ENCODE data around the gene CCDC13. TPM values are rescaled to one million over a fixed set of nuclear protein-coding genes. Genes with fewer than 3 reads are reported as not detected.

The CCDC13 gene
- polyA plus RNA-seq, 4 donors, result 2.6 to 4.1 (median 3.3) TPM

- DNase-seq (ENCODE audit: low read depth in 4 of 4, low spot score in 2 of 4), result no peak
Measured at GRCh38 chr3:42801048-42801620, 28.1 kb upstream of the CCDC13 start.

DNA sequence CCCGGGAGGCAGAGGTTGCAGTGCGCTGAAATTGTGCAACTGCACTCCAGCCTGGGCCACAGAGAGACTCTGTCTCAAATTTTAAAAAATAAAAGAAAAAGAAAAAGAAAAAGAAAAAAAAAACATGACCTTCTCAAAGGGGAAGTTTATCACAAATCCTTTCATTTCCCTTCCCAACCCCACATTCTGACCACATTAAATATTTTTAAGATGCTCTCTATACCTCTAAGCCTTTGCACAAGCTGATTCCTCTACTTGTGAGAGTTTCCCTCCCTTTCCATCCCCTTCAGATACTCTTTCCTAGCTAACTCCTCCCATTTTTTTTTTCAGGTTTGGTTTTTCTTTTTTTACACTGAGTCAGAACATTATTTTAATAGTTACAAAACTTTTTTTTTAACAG, 27.2 kb upstream of the CCDC13 start:
- no peak for DNase-seq (ENCODE audit: low read depth in 4 of 4, low spot score in 2 of 4)

DNA sequence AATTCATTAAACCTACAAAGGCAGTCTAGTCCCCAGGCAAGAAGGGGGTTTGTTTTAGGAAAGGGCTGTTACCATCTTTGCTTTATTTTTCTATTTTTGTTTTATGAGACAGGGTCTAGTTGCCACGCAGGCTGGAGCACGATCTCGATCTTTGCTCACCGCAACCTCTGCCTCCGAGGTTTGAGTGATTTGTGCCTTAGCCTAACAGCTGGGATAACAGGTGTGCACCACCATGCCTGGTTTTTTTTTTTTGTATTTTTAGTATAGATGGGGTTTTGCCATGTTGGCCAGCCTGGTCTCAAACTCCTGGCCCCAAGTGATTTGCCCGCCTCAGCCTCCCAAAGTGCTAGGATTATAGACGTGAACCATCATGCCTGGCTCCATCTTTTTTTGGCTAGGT, 26.3 kb upstream of the CCDC13 start:
- DNase-seq (ENCODE audit: low read depth in 4 of 4, low spot score in 2 of 4), result no peak

DNA sequence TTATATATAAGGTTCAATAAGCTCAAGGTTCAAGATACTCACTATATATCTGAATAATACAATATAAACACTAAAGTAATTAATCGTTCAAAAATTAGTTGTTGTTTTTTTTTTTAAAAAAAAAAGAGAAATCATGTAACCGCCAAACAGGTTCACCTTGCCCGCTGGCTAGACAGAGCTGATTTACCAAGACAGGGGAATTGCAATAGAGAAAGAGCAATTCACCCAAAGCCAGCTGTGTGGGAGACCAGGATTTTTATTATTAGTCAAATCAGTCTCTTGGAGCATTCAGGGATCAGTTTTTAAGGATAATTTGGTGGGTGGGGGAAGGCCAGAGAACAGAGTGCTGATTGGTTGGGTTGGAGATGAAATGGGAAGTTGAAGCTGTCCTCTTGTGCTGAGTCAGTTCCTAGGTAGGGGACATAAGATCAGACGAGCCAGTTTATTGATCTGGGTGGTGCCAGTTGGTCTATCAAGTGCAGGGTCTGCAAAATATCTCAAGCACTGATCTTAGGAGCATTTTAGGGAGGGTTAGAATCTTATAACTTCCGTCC, 23.4 kb upstream of the CCDC13 start:
- no peak for DNase-seq (ENCODE audit: low read depth in 4 of 4, low spot score in 2 of 4)

DNA sequence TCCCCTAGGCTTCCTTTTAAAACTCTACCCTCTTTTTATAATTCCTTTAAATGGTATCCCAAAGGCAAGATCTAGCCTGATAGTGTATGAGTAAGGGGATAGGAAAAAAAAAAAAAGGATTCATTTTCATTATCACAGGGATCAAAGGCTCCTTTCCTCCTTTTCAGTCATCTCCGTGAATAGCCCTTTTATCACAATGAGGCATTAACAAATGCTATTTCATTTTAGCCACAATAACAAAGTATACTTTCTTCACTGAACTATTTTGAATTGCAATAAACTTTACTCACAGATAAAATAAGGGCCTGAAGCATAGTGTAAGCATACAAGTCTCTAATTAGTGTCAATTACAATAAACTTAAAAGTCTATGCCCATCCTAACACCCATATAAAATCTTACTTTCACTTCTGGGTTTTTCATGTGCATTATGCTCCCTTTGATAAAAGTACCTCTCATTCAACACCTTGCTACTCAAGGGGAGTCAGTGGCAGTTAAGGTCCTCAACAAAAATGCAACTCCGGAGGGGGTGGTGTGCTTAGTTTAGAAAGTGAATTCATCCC, 22.6 kb upstream of the CCDC13 start:
- no peak for DNase-seq (ENCODE audit: low read depth in 4 of 4, low spot score in 2 of 4)

DNA sequence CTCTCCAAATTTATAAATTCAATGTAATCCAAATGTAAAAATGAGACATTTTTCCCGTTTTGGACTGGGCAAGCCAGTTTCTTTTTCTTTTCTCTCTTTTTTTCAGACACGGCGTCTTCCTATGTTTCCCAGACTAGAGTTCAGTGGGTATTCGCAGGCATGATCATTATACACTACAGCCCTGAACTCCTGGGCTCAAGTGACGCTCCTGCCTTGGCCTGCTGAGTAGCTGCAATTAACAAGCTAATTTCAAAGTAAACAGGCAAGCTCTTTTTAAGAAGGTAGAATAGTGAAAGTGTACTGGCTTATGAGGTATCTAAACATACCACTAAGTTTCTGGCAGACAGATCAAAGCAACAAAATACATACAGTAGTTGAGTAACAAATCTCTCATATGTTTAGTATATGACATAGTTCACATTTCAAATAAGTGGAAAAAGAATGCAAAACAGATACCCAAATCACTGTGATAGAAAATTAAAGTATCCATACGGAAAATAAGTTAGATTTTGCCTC, 17.7 kb upstream of the CCDC13 start:
- DNase-seq (ENCODE audit: low read depth in 4 of 4, low spot score in 2 of 4), result no peak

DNA sequence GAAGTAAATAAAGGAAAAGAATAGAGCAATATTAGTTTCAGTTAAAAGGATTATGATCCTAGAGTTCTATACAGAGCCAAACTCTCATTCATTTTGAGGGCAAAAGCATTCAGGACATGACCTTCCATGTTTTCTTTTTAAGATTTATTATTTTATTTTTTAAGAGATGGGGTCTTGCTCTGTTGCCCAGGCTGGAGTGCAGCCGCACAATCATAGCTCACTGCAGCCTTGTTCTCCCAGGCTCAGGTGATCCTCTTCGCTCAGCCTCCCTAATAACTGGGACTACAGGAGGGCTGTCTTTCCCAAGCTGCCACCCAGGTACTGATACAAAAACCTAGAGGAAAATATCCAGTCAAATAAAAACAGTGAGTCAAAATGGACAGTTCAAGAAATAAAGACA, 13.6 kb upstream of the CCDC13 start:
- no peak for DNase-seq (ENCODE audit: low read depth in 4 of 4, low spot score in 2 of 4)

DNA sequence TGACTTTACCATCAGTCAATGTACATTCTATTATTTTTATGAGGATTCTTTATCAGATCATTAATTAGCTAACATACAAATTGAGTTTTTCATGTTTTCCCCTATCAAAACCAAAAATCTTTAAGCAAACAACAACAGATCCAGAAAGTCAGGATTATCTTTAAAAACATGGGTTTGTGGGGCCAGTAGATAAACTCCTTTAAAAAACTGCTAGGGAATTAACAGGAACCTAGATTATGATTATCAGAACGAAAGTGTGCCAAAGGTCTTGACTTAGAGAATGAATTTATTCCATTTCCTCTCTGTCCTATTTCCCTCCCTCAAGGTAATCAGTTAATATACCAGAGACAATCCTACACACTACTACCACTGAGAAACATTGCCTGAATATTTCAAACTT, 13.2 kb upstream of the CCDC13 start:
- DNase-seq (ENCODE audit: low read depth in 4 of 4, low spot score in 2 of 4), result no peak

DNA sequence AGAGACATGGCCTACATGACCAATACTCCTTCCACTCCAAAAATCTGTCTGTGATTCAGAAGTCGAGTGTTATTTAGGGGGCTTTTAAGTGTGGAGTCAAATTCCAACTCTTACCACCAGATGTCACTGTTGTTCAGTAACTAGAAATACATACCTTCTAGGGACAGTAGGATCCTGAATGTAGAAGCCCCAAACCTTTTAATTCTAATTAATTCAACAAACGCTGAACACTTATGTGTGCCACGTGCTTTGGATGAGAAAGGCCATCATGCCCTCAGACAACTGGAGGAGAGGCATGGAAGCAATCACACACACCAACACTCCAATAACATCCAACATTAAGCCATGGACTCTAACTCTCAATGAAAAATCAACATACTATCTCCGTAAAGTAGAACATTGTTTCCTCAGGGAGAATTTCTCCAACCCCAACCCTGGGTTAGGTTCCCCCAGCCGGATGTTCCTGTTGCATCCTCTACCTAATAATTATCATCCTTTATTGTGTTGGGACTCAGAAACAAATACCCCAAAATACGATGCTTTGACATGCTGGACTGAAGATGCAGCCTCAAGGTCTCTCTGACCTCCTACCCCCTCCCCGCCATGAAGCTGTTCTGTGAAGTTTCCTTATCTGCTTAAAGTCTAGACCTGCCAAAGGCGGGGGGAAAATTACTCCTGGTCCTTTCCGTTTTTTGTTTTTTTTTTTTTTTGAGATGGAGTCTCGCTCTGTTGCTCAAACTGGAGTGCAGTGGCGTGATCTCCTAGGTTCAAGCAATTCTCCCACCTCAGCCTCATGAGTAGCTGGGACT, 8.0 kb upstream of the CCDC13 start:
- DNase-seq (ENCODE audit: low read depth in 4 of 4, low spot score in 2 of 4), result peak in 2 of 4 donors; percentile 56 to 69

DNA sequence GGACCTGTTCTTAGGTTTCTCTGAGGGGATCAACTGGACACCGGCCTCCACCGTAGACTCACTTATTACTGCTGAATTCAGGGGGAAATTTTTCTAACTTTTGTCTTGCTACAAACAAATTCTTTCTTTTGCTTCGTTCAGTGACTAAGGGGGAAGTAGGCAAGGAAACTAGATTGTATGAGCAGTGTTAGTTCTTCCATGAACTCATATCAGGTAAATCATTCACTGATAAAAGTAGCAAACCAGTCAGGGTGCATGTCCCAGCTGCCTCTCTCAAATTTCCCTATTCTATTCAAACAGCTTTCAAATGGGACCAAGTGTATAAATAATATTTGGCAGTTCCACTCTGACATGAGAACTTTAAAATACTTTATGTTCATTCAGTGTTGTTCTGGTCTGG, 7.3 kb upstream of the CCDC13 start:
- no peak for DNase-seq (ENCODE audit: low read depth in 4 of 4, low spot score in 2 of 4)

GRCh38 chr3:42778644-42779043, 5.6 kb upstream of the CCDC13 start:
- DNase-seq (ENCODE audit: low read depth in 4 of 4, low spot score in 2 of 4), result no peak

- no peak for DNase-seq (ENCODE audit: low read depth in 4 of 4, low spot score in 2 of 4)
Measured at GRCh38 chr3:42773409-42773751, 327 bp upstream of the CCDC13 start.

DNA sequence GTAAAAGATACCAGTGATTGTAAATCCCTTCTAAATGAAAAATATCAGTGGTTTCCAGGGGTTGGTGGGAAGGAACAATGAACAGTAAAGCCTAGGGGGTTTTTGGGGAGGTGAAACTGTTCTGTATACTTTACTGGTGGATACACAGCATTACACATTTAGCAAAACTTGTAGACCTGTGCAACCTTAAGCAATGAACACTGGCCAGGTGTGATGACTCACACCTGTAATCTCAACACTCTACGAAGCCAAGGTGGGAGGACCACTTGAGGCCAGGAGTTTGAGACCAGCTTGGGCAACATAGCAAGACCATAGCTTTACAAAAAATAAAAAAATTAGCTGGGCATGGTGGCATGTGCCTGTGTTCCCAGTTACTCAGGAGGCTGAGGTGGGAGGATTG, 1.8 kb downstream of the CCDC13 start:
- DNase-seq (ENCODE audit: low read depth in 4 of 4, low spot score in 2 of 4), result no peak

- no peak for DNase-seq (ENCODE audit: low read depth in 4 of 4, low spot score in 2 of 4)
Measured at GRCh38 chr3:42769477-42770131, 3.4 kb downstream of the CCDC13 start.

GRCh38 chr3:42764561-42765295, 8.3 kb downstream of the CCDC13 start:
- no peak for DNase-seq (ENCODE audit: low read depth in 4 of 4, low spot score in 2 of 4)

DNA sequence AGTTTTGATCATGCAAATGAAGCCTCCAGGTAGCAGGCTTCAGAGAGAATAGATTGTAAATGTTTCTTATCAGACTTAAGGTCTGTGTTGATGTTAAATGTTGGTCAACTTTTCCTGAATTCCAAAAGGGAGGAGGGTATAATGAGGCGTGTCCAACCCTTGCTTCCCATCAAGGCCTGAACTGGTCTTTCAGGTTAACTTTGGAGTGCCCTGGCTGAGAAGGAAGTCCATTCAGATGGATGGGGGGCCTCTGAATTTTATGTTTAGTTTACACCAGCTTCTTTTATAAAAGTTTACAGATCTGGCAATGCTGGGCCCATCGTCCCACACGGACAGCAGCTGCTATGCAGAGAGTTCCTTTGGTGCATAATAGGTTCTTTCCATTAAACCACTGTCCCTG, 8.9 kb downstream of the CCDC13 start:
- no peak for DNase-seq (ENCODE audit: low read depth in 4 of 4, low spot score in 2 of 4)

DNA sequence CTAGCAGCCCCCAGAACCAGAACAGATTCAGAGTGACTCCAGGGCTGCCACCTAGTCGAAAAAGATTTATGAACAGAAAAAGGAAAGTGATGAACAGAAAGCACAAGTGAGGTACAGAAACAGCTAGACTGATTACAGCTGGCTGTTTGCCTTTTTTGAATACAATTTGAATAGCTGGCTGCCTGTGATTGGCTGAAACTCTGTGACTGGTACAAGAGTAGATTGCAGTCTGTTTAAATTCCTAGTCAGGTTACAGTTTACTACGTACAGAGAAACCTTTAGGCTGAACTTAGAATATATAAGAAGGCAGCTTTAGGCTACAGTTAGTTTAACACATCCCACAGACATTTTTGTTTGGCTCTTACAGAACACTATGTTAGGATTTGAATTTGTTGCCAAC, 10.0 kb downstream of the CCDC13 start:
- DNase-seq (ENCODE audit: low read depth in 4 of 4, low spot score in 2 of 4), result no peak

GRCh38 chr3:42762046-42762724, 10.9 kb downstream of the CCDC13 start:
- no peak for DNase-seq (ENCODE audit: low read depth in 4 of 4, low spot score in 2 of 4)

- no peak for DNase-seq (ENCODE audit: low read depth in 4 of 4, low spot score in 2 of 4)
Measured at GRCh38 chr3:42758126-42758525, 14.9 kb downstream of the CCDC13 start.

- DNase-seq (ENCODE audit: low read depth in 4 of 4, low spot score in 2 of 4), result no peak
Measured at GRCh38 chr3:42756681-42757213, 16.3 kb downstream of the CCDC13 start.

Data from left renal cortex interstitium (tissue), 4 donors.